Midbrain (tissue), 1 donor: ENCODE measurements around the gene BRF1.
"Not testable (repeated sequence)": the region's sequence is repeated elsewhere in the genome, so short reads cannot be mapped to it uniquely, and the experiment has no call there.

ENCODE experiments used
- DNase-seq: peaks from one replicate; lab custom pipeline; 2025; lab: John Stamatoyannopoulos, UW

The BRF1 gene

DNA sequence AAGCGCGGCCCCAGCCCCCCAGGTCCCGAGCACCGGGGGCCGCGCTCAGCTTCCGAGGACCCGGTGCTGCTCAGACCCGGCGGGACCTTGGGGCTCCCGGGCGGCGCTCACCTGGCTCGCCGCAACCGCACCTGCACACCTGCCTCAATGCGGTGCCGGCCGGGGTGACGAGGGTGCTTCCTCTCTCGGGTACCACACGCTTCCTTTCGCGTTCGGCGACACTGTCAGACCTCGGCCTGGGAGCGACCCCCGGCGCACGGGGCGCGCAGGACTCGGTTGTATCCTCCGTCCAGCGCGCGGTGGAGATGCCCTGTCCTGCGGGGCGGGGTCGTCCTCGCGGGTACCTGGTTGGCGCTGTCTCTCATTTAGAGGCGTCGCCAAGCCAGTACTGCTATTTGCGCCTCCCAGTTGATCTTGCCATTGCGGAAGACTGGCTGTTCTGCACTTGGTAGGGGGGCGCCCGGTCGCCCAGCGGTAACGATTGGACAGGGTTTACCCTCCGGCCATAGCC, 14.5 kb upstream of the BRF1 start:
- DNase-seq: no peak

DNA sequence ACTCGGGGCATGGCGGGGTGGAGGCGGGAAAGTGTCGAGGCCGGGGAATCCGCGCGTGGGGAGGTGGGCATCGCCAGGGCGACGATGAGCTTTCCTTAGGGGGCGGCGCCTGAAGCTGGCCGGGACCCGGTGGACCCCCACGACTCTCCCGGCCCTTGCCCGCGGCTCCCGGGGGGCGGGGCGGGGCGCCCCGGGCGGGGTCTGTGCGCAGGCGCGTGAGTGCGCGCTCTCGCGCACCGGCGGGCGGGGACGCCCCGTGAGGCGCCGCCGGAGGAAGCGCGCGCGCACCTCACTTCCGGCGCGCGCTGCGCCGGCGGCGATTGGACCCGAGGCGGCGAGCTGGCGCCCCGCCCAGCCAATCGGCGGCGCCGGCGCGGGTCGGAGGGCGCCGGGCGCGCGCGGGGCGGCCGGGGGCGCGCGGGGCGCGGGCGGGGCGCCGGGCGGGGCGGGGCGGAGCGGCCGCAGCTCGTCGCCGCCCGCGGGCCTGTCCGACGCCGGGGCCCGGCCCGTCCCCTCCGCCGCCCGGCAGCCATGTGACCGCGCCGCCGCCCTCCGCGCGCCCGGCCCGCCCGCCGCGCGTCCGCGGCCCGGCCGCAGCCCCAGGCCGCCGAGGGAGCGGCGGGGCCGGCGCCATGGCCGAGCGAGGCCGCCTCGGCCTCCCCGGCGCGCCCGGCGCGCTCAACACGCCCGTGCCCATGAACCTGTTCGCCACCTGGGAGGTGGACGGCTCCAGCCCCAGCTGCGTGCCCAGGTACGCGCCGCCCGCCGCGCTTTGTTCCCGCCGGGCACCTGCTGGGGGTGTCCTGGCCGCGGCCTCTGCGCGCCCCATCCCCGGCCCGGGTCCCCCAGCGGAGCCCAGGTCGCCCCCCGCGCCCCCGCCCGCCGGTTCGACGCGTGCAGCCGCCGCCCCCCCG, 13.7 kb upstream of the BRF1 start, which contains the start of gene PACS2:
Gene PACS2, plus strand, starts transcription at position 462 of the 914 bp plus-strand sequence. Its CDS starts 171 bp downstream, at position 633.
- DNase-seq: peak; percentile 83

DNA sequence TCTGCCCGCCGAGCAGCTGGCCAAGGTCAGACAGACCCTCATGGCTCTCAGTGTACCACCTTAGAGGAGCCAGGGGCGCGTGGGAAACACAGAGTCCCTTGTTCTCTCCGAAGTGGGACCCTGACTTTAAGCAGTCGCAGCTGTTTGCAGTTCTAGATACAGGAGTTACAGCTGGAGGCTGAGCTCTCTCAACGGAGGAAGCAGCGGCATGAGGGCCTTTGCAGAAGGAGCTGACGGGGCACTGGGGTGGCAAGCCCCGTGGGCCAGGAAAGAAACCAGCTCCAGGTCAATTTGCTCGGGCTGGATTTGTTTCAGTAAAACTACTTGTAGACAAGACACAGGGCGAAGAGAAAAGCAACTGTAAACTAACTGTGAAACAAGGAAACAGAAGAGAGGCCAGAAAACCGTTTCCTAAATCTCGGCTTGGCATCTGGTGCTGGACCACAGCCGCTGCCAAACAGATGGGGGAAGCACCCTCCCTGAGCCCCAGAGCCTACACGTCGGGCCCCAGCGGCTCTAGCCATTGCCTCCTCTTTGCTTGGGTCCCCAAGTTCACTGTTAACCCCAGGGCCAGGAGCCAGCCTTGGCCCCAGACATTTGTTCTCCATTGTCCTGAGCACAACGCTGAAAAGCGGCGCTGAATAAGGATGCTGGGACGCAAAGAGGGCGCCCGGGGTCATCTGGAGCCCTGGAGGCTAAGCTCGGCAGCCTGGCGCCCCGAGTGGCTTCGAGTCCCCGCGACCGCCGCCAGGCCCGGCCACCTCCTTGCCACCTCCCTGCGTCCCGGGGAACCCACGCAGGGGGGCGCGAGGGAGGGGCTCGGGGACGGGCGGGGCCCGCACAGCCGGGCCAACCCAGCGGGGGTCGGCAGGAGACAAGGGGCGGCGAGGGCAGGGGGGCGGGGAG, 12.8 kb upstream of the BRF1 start:
- DNase-seq: peak; percentile 48

DNA sequence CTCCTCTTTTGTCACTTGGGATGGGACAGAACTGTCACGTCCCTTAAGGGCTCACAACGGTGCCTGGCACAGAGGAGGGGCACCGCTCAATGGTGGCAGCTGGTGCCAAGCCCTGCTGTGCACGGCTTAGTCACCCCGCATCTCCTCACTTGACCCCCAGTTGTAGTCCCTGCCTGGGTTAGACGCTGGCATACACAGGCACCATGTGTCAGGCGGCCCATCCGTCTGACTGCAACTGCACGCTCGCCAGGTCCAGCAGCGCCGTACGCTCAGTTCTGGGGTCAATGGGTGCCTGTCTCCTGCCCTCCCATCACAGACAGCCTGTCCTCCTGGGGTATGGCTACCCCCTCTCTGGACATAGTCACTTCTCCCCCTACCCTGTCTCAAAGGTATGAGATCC, 12.2 kb upstream of the BRF1 start:
- peak; percentile 67 for DNase-seq

DNA sequence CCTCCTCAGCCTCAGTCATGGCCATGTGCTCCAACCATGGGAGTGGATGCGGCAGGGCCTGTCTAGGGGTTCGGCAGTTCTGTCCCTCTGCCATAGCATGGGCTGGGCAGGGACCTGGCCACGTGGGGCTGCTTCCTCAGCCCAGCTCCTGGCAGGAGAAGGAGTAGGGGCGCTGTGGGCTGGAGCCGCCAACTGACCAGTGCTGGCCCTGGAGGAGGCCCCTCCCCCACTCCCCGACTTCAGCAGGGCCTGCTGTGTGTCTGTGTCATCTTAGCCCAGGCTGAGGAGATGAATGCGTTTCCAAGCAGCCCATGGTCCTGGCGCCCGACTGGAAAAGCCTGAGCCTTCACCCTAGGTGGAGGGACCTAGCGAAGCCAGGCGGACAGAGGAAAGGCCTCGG, 11.0 kb upstream of the BRF1 start:
- no peak for DNase-seq

DNA sequence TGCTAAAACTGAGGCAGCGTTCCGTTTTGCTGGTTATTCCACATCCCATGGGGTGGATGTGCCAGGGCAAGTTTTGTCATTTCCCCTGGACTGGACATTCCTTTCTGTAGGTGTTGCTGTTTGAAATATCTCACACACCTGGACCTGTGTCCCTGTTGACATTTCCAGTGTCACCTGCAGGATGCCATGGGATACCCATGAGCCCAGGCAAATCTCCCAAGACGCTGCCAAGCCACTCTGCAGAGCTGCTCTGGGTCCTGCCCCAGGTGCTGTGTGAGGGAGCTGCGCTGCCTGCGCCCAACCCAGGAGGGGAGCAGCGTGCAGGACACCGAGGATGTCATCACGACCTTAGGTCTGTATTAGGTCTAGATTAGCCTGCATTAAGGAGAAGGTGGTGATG, 8.6 kb upstream of the BRF1 start:
- no peak for DNase-seq

DNA sequence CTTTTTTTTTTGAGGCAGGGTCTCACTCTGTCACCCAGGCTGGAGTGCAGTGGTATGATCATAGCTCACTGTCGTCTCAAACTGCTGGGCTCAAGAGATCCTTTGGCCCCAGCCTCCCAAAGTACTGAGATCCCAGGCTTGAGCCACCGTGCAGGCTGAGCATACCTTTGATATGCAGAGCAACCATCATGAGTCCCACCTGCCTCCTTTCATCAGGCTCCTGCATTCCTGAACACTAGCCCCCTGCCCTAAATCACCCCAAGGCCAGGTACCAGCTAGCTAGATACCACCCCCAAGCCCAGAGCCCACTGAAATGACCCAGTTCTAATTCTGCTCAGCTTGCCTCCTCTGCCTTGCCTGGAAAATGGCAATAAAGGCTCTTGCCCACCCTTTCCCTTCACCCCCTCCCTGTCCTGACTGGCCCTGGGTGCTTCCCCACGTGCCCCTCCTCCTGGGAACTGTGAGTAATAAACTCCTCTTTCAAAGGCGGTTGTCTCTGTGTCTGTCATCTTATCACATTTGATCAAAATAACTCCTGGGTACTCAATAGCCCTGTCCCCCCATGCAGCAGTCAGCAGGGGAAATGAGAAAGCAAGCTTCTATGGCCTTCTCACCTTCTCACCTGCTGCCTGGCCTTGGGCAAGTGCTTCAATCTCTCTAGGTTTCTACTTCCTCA, 6.4 kb upstream of the BRF1 start:
- no peak for DNase-seq

DNA sequence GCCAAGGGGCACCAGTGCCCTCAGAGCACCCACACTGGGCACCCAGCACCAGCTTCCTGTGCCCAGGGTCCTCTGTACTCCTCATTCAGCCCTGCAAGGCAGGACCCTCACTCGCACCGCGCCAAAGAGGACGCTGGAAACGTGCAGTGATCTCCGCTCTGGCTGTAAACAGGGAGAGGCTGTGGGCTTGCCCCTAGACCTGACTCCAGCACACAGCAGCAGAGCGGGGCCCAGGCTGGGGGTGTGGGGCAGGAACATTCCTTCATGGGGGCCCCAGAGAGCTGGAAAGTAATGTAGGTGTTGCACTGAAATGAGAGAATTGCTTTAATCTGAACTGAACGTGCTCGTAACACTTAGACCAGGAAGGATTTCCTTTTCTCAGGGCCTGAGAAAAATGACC, 5.0 kb upstream of the BRF1 start:
- DNase-seq: no peak

DNA sequence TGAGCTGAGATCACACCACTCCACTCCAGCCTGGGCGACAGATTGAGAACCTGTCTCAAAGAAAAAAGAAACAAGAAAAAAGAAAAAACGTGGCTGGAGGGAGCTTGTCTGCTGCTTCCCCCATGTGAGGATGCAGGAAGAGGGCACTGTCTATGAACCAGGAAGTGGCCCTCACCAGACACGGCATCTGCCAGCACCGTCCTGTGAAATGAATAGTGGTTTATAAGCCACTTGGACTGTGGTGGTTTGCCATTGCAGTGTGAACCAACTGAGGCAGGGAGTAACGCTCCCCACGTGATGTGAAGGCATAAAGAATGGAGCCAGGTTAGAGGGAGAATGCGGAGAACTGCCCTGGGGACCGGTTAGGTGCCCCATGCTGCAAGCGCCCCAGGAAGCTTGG, 4.5 kb upstream of the BRF1 start:
- DNase-seq: no peak

DNA sequence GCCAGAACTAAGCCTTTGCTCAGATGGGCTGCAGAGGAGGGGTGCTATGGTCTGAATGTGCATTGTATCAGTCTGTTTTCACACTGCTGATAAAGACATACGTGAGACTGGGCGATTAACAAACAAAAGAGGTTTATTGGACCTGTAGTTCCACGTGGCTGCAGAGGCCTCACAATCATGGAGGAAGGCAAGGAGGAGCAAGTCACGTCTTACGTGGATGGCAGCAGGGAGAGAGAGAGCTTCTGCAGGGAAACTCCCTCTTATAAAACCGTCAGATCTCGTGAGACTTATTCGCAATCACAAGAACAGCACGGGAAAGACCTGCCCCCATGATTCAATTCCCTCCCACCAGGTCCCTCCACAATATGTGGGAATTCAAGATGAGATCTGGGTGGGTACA, 3.8 kb upstream of the BRF1 start:
- DNase-seq: no peak

DNA sequence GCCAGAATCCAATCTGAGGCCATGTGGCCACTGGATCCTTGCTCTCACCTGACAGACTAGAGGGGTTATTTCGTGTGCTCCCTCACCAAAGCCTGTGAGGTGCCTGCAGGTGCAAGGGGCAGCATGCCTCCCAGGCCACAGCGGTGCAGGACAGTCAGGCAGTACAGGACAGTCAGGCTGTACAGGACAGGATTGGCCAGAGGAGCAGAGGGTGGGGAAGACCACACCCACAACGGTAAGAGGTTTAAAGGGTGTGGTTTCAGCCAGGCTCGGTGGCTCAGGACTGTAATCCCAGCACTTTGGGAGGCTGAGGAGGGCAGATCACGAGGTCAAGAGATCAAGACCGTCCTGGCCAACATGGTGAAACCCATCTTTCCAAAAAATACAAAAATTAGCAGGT, 3.1 kb upstream of the BRF1 start:
- DNase-seq: no peak

DNA sequence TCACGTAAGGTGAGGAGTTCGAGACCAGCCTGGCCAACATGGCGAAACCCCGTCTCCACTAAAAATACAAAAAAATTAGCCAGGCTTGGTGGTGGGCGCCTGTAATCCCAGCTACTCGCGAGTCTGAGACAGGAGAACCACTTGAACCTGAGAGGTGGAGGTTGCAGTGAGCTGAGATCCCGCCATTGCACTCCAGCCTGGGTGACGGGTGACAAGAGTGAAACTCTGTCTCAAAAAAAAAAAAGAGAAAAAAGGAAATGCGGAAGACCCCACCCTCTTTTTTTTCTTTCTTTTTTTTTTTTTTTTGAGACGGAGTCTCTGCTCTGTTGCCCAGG, 1.1 kb upstream of the BRF1 start:
- DNase-seq: not testable (repeated sequence)

DNA sequence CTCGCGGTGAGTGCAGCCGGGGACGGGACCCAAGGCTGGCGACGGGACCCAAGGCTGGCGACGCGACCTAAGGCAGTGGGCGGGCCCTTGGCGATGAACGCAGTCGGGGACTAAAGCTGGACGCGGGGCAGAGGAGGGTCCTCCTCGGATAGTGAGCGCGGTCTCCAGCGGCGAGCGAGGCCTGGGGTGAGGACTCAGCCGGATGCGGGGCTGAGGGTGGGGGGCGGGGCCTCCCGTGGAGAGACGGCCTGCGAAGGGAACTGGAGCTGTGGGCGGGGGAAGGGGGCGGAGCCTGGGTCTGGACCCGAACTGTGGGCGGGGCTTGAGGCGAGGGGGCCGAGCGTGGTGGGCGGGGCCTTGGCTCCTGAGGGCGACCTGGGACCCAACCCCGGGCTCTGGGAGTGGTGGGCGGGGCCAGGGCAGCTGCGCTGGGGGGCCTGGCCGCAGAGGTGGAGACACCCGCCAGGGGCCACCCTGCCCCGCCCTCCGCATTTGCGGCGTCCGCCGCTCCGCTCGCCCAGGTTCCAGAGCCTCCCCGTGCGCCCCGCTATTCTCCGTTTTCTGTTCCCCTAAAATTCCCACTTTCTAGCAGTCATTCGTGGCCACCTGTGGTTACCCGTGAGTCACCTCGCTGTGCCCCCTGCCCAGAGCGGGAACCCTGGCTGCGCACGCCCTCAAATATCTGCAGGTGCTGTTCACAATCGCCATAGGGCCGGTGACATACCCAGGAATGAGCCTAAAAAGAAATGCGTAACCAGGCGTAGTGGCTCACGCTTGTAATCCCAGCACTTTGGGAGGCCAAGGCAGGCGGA, 508 bp upstream of the BRF1 start:
- peak; percentile 93 for DNase-seq

DNA sequence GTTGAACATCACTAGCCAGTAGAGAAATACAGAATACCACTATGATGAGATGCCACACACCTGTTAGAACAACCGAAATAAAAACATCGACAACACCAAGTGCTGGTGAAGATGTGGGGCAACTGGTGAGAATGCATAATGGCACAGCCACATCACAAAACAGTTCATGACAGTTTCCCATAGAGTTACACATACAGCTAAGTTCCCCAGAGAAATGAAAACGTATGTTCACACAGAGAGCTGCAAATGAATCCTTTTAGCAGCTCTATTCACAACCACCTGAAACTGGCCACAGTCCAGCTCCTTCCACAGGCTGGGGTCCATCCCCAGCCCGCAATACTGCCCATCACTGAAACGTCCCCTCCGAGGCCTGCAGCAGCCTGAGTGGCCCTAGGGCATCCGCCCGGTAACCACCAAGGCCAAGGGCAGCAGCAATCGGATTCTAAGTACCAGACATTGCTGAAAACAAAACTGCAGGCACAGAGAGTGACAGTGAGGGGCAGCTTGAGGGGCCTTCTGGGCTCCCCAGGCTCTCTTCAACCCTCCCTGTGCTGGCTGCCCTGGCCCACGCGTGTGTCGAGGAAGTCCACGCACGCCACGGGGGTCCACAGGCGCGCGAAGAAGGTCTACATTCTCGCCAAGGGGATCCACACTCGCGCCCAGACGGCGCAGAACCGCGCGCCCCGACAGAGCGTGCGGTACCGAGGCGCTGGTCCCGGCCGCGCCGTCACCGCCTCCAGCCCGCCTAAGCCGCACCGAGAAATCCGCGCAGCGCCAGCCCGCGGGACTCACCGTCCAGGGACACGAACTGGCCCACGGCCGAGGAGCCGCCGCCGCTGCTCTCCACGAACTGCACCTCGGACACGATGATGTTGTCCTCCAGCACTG, 903 bp downstream of the BRF1 start:
- DNase-seq: no peak

DNA sequence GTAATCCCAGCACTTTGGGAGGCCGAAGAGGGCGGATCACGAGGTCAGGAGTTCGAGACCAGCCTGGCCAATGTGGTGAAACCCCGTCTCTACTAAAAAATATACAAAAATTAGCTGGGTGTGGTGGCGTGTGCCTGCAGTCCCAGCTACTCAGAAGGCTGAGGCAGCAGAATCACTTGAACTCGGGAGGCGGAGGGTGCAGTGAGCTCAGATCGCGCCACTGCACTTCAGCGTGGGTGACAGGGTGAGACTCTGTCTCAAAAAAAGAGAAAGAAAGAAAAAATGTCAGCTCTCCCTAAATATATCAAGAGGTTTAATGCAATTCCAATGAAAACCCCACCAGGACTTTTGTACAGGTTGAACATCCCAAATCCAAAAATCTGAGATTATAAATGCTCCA, 3.5 kb downstream of the BRF1 start:
- DNase-seq: not testable (repeated sequence)

DNA sequence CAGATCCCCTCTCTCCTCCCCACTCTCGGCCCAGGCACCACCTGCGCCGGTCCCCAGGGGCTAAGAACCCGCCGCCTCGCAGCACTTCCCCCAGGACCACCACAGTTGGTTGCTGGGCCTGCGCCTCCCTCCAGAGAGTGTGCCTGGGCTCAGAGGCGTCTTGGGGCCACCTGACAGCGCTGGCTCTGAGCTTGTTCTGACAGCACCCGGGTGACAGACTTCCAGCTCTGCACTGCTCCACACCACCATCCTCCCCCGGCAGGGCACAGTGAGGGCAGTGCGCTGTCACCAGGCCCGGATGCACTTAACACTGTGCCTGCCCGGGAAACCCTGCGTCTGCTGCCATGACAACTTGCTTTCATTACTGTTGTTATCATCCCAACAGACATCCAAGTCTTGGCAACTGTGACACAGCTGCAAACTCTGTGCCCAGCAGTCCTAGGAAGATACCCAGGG, 6.6 kb downstream of the BRF1 start:
- peak; percentile 45 for DNase-seq

DNA sequence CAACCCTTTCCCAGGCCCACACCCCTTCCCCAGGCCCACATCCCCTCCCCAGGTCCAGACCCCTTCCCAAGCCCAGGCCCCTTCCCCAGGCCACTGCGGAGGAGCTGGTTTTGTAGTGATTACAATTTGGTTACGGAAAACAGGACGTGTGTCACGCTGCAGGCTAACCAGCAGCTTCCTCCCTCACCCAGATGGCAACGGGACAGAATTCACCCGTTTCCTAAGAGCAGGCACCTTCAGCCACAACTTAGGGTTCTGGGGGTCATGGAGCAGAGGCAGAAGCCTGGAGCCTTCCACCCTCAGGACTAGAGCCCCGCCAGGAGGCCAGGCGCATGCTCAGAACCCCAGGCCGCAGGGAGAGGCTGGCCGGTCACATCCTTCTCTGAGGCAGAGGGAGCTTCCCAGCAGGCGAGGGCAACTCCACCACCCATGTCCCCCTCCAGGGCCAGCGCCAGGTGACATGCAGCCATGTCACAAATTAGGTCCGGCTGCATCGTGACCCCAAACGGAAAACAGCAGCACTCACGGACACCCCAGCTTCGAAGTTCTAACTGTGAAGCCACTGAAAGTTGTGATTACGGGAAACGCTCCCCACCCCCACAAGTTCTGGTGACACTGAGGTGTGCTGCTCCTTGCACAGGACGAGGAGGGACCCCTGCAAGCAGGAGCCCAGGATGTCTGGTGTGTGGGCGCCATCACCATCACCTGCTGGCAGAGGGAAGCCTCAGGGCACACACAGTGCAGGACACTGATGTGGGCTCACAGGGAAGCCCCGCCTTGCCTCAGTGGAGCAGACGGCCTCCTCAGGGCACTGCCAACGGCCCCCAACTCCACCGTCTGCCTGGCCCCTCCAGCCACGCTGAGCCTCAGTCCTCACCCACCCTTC, 7.7 kb downstream of the BRF1 start:
- DNase-seq: no peak

DNA sequence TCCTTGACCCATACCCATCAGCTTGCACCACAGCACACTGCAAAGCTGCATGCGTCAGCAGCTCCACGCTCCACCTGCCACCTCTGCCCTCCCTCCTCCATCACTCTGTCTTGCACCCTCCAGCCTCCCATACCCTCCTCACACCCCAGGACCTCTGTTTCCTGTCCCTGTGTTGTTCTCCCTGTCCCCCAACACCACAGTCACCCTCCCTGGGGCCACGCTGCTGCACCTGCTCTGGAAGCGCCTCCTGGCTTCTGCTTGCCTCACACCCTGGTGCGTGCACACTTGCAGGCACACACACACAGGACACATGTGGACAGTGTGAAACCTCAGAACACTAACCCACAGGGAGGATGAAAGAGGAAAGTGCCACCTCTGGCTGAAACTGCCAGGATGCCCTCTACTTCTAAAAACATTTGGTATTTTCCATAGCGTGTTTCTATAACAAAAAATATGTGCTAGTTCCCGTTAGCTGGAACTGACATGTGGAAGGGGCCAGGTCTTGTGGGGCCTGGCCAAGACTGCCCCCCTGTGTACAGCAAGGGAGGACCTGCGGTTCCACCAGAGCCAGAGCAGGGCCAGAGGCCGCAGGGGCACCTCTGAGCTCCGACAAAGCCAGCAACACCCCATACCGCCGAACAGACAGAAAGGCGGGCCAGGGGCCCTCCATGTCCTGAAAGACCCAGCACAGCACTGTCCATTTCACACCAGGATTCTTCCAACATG, 10.0 kb downstream of the BRF1 start:
- no peak for DNase-seq
